ENCODE results near the gene COL6A1. TPM values are rescaled to one million over a fixed set of nuclear protein-coding genes. Genes with fewer than 3 reads are reported as not detected.

The COL6A1 gene
- total RNA-seq, 1 experiment from 2014 or later = 33.4 TPM

DNA sequence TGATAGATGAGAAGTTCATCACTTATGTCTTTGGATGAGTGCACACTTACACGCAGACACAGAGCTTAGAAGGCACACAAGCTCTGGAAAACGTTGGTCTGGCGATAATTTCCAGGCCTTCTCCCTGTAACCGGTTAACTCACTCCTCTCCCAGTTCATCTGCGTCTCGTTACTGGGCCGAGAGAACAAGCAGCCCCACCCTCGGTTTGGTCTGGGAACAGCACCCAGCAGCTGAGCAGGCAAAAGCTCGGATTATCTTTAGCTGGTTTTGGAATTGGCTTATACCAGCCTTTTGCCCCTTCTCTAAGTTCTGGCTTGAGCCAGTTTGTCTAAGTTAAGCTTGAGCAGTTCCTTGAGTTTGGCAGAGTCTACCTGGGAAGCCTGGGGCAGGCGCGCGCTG is 27.3 kb upstream of the COL6A1 start:
- CTCF ChIA-PET = interaction anchor here (1.1 kb wide), 2 partner anchors 18 to 19 kb away, joined by 3 to 4 read pairs; no protein-coding TSS in a partner anchor
- H3K4me1 ChIP-seq = no peaks in the 10 kb centered on the region
- TF ChIP-seq CTCF (IDR thresholded peaks at IDR 0.05; ENCODE audit: insufficient read depth in 1 of 2, low read depth in 1 of 2, low read length in 1 of 2, severe bottlenecking in 1 of 2, unreplicated experiment in 1 of 2) = no peak
- no peaks in the 10 kb centered on the region for H3K4me1 Mint-ChIP-seq (ENCODE audit: low read depth, unreplicated experiment)
- POLR2A ChIA-PET = no interaction called here
- H3K36me3 Mint-ChIP-seq (ENCODE audit: insufficient read depth, unreplicated experiment) = no peaks in the 10 kb centered on the region
- BruUV-seq (replicated peaks) = no TSS peak
- H3K27me3 ChIP-seq (replicated peaks; ENCODE audit: control insufficient read depth, insufficient read depth, low read length) = no peaks in the 10 kb centered on the region
- no peak overlapping the region for H3K4me3 Mint-ChIP-seq (ENCODE audit: unreplicated experiment)
- no peaks in the 10 kb centered on the region for H3K9me3 Mint-ChIP-seq (ENCODE audit: unreplicated experiment)
- no peak overlapping the region for H3K4me3 ChIP-seq (ENCODE audit: low read depth, low read length)
- H3K27me3 Mint-ChIP-seq (ENCODE audit: insufficient read depth, unreplicated experiment) = peaks cover 13% of the 10 kb centered on the region
- H3K36me3 ChIP-seq (ENCODE audit: control insufficient read depth, insufficient read depth, low read length) = no peaks in the 10 kb centered on the region
- H3K27ac Mint-ChIP-seq (ENCODE audit: unreplicated experiment) = no peak overlapping the region
- intact Hi-C loops (cut with micrococcal nuclease; ENCODE audit: unreplicated experiment) = no loop called here
- H3K9me3 ChIP-seq = no peaks in the 10 kb centered on the region
- no peak for DNase-seq

DNA sequence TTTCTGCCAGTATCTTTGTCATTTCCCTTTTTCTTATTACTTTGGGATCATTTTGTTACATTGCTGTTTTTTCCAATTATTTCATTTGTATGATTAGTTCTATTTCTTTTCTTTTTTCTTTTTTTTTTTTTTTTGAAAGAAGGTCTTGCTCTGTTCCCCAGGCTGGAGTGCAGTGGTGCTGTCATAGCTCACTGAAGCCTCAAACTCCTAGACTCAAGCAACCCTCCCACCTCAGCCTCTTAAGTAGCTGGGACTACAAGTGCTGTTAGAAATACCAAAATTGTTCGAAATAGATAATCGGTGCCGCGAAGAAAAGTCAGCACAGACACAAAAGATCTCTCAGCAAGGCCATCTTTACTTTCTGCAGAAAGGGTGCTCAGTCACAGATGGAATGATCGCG is 26.6 kb upstream of the COL6A1 start:
- intact Hi-C loops (cut with micrococcal nuclease; ENCODE audit: unreplicated experiment) = no loop called here
- CTCF ChIA-PET = interaction anchor here (1.1 kb wide), 2 partner anchors 17 to 18 kb away, joined by 3 to 4 read pairs; no protein-coding TSS in a partner anchor
- H3K4me3 ChIP-seq (ENCODE audit: low read depth, low read length) = no peak overlapping the region

GRCh38 chr21:45957551-45957950 is 24.0 kb upstream of the COL6A1 start:
- H3K9me3 ChIP-seq = peaks cover 7% of the 10 kb centered on the region; the same call in 1 of the 2 replicates
- no peaks in the 10 kb centered on the region for H3K4me1 ChIP-seq
- BruUV-seq (replicated peaks) = no TSS peak
- Mint-ChIP-seq H3K4me3 (ENCODE audit: unreplicated experiment) (no peak overlapping the region), H3K36me3 (ENCODE audit: insufficient read depth, unreplicated experiment) (no peaks in the 10 kb centered on the region), H3K27me3 (ENCODE audit: insufficient read depth, unreplicated experiment) (peaks cover 10% of the 10 kb centered on the region), H3K4me1 (ENCODE audit: low read depth, unreplicated experiment) (no peaks in the 10 kb centered on the region), H3K9me3 (ENCODE audit: unreplicated experiment) (peaks cover 23% of the 10 kb centered on the region), H3K27ac (ENCODE audit: unreplicated experiment) (no peak overlapping the region)
- H3K4me3 ChIP-seq (ENCODE audit: low read depth, low read length) = no peak overlapping the region
- H3K27me3 ChIP-seq (replicated peaks; ENCODE audit: control insufficient read depth, insufficient read depth, low read length) = no peaks in the 10 kb centered on the region
- CTCF ChIA-PET = no interaction called here
- TF ChIP-seq CTCF (IDR thresholded peaks at IDR 0.05; ENCODE audit: insufficient read depth in 1 of 2, low read depth in 1 of 2, low read length in 1 of 2, severe bottlenecking in 1 of 2, unreplicated experiment in 1 of 2) = no peak
- no peaks in the 10 kb centered on the region for H3K36me3 ChIP-seq (ENCODE audit: control insufficient read depth, insufficient read depth, low read length)
- POLR2A ChIA-PET = no interaction called here
- no peak for DNase-seq
- intact Hi-C loops (cut with micrococcal nuclease; ENCODE audit: unreplicated experiment) = no loop called here

More for the DNA sequence above, 26.6 kb upstream of the COL6A1 start:
- no TSS peak for BruUV-seq (replicated peaks)
- Histone ChIP-seq H3K4me1 (no peaks in the 10 kb centered on the region), H3K36me3 (ENCODE audit: control insufficient read depth, insufficient read depth, low read length) (no peaks in the 10 kb centered on the region), H3K27me3 (replicated peaks; ENCODE audit: control insufficient read depth, insufficient read depth, low read length) (no peaks in the 10 kb centered on the region), H3K9me3 (no peaks in the 10 kb centered on the region)
- no peak for TF ChIP-seq CTCF (IDR thresholded peaks at IDR 0.05; ENCODE audit: insufficient read depth in 1 of 2, low read depth in 1 of 2, low read length in 1 of 2, severe bottlenecking in 1 of 2, unreplicated experiment in 1 of 2)
- Mint-ChIP-seq H3K27me3 (ENCODE audit: insufficient read depth, unreplicated experiment) (peaks cover 13% of the 10 kb centered on the region), H3K36me3 (ENCODE audit: insufficient read depth, unreplicated experiment) (no peaks in the 10 kb centered on the region), H3K4me3 (ENCODE audit: unreplicated experiment) (no peak overlapping the region), H3K27ac (ENCODE audit: unreplicated experiment) (no peak overlapping the region), H3K9me3 (ENCODE audit: unreplicated experiment) (no peaks in the 10 kb centered on the region), H3K4me1 (ENCODE audit: low read depth, unreplicated experiment) (no peaks in the 10 kb centered on the region)
- POLR2A ChIA-PET = no interaction called here
- DNase-seq = no peak

Measured in Caco-2 (cell line).